ENCODE results near the gene RABEP2.
"Not testable (repeated sequence)": the region's sequence is repeated elsewhere in the genome, so short reads cannot be mapped to it uniquely, and the experiment has no call there.

- TF ChIP-seq CTCF (conservative IDR thresholded peaks at IDR 0.05); EZH2 (IDR thresholded peaks at IDR 0.05; ENCODE audit: low read depth): not testable (repeated sequence)
Observed at GRCh38 chr16:28890355-28890754, 34.7 kb downstream of the RABEP2 start.

Measured in PC-9 (cell line).